D721Med (cell line): ENCODE measurements around the gene ZNF860.

Experiments
- DNase-seq: peaks from one replicate; pipeline ENCODE4 v3.0.0; 2011; ENCODE audit warnings: low spot score; ENCODE audit not compliant: insufficient read length
- FAIRE-seq: peaks from 2 replicates; lab custom pipeline; 2011; peaks lifted over from hg19 to GRCh38; lab: Jason Lieb, UNC
- TF ChIP-seq, protein P1 (sequence below): IDR thresholded peaks from 2 replicates; pipeline ENCODE4 v1.5.1; 2012; ENCODE audit warnings: mild to moderate bottlenecking, control low read depth; ENCODE audit not compliant: insufficient read depth; ENCODE audit errors: missing control alignments

The ZNF860 gene

DNA sequence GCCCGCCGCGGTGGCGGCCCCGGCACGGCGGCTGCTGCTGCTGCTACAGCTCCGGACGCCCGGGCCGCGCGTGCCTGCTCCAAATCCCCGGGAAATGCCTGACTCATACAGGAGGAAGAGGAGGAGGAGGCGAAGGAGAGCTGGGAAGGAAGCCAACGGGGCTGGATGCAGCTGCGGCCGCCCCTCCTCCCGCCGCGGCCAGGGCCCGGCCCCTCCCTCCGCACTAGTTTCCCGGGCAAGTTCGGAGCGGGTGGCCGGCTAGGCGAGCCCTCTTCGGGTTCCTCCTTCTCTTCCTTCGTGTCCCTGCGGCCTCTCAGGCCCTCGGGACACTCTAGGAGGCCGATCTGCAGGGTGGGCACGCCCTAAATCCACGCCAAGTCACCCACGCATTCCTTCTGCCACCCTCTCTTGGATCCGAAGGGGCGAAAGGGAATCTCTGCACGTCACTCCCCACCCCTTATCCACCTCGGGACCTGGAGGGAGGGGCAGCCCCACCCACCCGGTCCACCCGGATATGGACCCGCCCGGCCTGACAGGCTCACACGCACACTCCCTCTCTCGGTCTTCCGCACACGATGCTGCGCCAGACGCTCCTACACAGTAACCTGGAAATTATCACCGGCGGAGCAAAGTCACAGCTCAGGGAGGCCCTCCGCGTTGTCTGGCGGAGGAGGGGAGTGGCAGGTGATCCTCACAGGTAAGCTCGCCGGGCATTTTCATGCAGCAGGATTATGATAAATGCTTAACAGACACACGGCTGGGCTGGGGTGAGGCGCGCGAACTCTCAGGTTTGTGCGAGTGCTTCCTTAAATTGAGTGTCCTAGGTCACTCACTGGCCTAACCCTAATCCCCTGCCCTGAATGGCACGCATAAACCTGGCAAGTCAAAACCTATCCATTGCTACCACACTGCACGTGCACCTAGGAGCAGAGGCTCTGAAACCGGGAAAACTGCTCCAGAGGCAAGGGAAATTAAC is at the start of gene ZNF860, which contains the start of gene OSBPL10:
ZNF860 (plus strand) TSS at position 545 of the 976 bp plus-strand sequence. CDS start 7,330 bp downstream, outside the sequence.
OSBPL10 (minus strand) TSS at position 57 of the 976 bp plus-strand sequence. CDS start 83 bp downstream, outside the sequence.
- no peak for DNase-seq
- TF ChIP-seq, protein P1, sequence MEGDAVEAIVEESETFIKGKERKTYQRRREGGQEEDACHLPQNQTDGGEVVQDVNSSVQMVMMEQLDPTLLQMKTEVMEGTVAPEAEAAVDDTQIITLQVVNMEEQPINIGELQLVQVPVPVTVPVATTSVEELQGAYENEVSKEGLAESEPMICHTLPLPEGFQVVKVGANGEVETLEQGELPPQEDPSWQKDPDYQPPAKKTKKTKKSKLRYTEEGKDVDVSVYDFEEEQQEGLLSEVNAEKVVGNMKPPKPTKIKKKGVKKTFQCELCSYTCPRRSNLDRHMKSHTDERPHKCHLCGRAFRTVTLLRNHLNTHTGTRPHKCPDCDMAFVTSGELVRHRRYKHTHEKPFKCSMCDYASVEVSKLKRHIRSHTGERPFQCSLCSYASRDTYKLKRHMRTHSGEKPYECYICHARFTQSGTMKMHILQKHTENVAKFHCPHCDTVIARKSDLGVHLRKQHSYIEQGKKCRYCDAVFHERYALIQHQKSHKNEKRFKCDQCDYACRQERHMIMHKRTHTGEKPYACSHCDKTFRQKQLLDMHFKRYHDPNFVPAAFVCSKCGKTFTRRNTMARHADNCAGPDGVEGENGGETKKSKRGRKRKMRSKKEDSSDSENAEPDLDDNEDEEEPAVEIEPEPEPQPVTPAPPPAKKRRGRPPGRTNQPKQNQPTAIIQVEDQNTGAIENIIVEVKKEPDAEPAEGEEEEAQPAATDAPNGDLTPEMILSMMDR = no peak
- no peak for FAIRE-seq

DNA sequence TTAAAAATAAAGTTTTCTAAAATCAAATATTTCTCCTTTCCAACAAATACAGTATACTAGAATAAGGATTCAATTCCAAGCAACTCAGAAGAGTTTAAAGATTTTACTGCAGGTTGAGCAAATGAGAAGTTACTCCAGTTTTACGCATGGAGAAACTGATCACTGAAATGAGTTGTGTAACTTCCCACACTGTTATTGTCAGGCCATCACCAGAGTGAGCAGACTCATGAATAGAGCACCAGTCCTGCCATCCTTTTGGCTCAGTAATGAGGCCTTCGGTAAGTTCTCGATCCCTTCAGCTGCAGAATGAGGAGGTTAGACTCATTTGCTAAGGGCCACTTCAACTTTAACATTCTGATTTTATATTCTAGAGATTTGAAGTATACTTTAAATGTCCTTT is 48.6 kb upstream of the ZNF860 start:
- no peak for FAIRE-seq

DNA sequence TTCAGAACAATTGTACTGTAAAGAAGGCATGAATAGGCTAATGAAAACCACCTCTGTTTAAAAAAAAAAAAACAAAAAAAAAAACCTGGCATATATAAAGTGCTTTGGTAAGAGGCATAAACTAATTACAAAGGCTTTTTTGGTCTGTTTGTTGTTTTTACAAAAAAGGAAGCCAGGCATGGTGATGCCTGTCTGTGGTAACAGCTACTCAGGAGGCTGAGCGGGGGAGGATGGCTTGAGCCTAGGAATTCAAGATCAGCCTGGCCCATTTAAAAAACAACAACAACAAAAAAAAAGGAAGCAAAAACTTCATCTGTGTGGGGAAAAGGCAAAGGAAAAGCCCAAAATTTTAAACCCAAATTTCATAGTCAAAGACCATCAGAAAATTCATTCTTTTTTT is 47.5 kb upstream of the ZNF860 start:
- no peak for FAIRE-seq
- no peak for DNase-seq
- TF ChIP-seq, protein P1 = no peak

More for the DNA sequence above, 48.6 kb upstream of the ZNF860 start:
- DNase-seq = no peak
- TF ChIP-seq, protein P1 = no peak

DNA sequence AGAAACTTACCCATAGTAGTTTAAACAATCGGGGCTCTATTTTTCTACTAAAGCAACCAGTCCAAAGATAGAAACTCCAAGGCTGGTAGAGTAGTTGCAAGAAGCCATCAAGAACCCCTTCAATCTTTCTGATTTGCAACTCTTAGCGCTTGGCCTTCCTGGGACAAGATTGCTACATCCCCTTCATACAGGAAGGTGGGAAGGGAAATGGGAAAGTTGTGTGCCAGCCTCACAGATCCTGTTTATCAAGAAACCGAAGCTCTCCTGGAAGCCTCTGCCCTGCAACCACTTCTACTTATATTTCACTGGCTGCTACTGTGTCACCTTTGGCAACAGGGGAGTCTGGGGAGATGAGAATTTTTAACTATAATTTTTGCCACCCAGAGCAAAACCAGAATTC is 46.7 kb upstream of the ZNF860 start:
- TF ChIP-seq, protein P1 = no peak
- no peak for FAIRE-seq
- no peak for DNase-seq

DNA sequence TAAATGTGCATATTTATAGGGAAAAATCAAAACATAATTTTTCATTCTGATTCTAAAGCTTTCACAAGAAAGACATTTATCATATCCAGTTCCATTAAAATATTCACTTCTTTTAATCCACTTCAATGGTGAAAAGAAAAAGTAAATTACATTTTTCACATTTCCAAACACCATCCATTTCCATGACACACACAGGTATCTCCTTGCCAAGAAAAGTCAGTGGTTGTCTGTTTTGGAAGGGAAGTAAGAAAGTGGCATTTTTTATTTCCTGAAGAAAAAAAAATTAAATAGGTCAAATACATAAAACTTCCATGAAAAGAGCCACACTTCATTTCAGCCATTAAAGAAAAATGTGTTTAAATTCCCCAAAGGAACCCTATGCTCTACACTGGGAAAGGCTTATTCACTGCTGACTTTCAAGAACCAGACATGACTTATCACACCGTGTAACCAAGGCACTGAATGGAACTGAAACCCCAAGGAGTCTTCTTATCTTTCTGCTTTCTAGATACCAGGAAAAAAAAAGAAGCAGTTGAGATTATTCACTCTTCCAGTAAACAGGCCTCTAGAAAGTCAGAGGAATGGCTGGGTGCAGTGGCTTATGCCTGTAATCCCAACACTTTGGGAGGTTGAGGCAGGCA is 45.0 kb upstream of the ZNF860 start:
- no peak for DNase-seq
- FAIRE-seq = no peak
- TF ChIP-seq, protein P1 = no peak

DNA sequence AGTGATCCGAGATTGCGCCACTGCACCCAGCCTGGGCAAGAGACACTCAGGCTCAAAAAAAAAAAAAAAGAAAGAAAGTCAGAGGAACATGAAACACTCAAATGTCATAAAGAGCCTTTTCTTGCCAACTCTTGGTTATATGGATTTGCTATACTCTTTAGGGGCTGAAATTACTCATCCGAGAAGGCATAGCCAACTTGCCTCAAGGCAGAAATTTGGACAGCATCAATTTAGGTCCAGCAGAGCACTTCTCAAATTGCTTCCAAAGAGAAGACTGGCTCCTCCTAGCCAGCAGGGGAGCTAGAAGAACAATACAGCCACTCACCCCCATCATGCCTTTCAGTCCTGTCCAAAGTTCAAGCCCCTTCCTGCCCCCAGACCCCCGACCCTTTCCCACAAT is 44.3 kb upstream of the ZNF860 start:
- DNase-seq (no peak), FAIRE-seq (no peak)
- TF ChIP-seq, protein P1 = no peak

DNA sequence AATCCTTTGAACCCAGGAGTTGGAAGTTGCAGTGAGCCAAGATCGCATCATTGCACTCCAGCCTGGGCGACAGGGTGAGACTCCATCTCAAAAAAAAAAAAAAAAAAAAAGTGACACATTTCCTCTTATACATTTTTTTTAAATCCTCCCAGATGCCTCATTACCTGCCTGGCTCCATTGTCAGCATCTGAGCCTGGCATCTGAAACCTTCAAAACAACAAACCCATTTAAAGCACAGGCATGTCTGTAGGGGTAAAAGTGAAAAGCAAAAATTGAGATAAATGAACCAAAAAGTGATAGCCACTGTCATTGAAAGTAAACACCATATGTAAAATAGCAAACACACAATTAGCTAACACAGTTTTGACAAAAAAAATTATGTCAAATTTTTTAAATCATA is 39.1 kb upstream of the ZNF860 start:
- DNase-seq = no peak
- TF ChIP-seq, protein P1 = no peak

More for the DNA sequence above, 39.1 kb upstream of the ZNF860 start:
- FAIRE-seq = no peak
